ENCODE results near the gene CYB5R2.

CYB5R2 gene

GRCh38 chr11:7672960-7673723, at the start of gene CYB5R2:
CYB5R2 (minus strand) TSS chr11:7673500; CDS start chr11:7672825, 675 bp downstream.
- DNase-seq: no peak

- no peak for DNase-seq
Observed at GRCh38 chr11:7714786-7715185, 41.5 kb upstream of the CYB5R2 start.

- no peak for DNase-seq
Observed at GRCh38 chr11:7706377-7706776, 33.1 kb upstream of the CYB5R2 start, which contains the start of gene OVCH2. OVCH2 (minus strand) TSS chr11:7706477; CDS start chr11:7706394, 83 bp downstream.

GRCh38 chr11:7703740-7704139, 30.4 kb upstream of the CYB5R2 start:
- DNase-seq: no peak

- no peak for DNase-seq
Observed at GRCh38 chr11:7696424-7696823, 23.1 kb upstream of the CYB5R2 start.

GRCh38 chr11:7694235-7694634, 20.9 kb upstream of the CYB5R2 start:
- DNase-seq: no peak

- DNase-seq: no peak
Observed at GRCh38 chr11:7692426-7692825, 19.1 kb upstream of the CYB5R2 start.

- no peak for DNase-seq
Observed at GRCh38 chr11:7691759-7692350, 18.6 kb upstream of the CYB5R2 start.

- no peak for DNase-seq
Observed at GRCh38 chr11:7690648-7691047, 17.3 kb upstream of the CYB5R2 start.

GRCh38 chr11:7689239-7689638, 15.9 kb upstream of the CYB5R2 start:
- no peak for DNase-seq

- DNase-seq: no peak
Observed at GRCh38 chr11:7688238-7688826, 15.0 kb upstream of the CYB5R2 start.

GRCh38 chr11:7687386-7687785, 14.1 kb upstream of the CYB5R2 start:
- DNase-seq: no peak

GRCh38 chr11:7686761-7687160, 13.5 kb upstream of the CYB5R2 start:
- DNase-seq: no peak

GRCh38 chr11:7683571-7683970, 10.3 kb upstream of the CYB5R2 start:
- DNase-seq: no peak

- DNase-seq: no peak
Observed at GRCh38 chr11:7677796-7678201, 4.5 kb upstream of the CYB5R2 start.

GRCh38 chr11:7677071-7677470, 3.8 kb upstream of the CYB5R2 start:
- no peak for DNase-seq

- DNase-seq: no peak
Observed at GRCh38 chr11:7675631-7676030, 2.3 kb upstream of the CYB5R2 start.

- no peak for DNase-seq
Observed at GRCh38 chr11:7673724-7674434, 579 bp upstream of the CYB5R2 start.

GRCh38 chr11:7672276-7672959, 882 bp downstream of the CYB5R2 start:
- DNase-seq: no peak

GRCh38 chr11:7671347-7672215, 1.7 kb downstream of the CYB5R2 start:
- DNase-seq: no peak

GRCh38 chr11:7670641-7671040, 2.7 kb downstream of the CYB5R2 start:
- no peak for DNase-seq

GRCh38 chr11:7668911-7669310, 4.4 kb downstream of the CYB5R2 start:
- DNase-seq: no peak

Data from NCI-H1092 (cell line).